BLaER1 treated with 17β-estradiol and CSF1 and Interleukin-3, amounts not matched to agents 10 nM and 100 nM (cell line): ENCODE measurements around the gene ARF3.
A peak's percentile ranks its signal among the peaks of the same experiment; 100 is the strongest.

Experiments
- H3K27ac ChIP-seq, 11 experiments: shearing (Covaris generic); formaldehyde crosslinking; 2 replicates each; pipeline ENCODE4 v1.8.1; 2022
- H3K27me3 ChIP-seq, 11 experiments: shearing (Covaris generic); formaldehyde crosslinking; 2 replicates each; pipeline ENCODE4 v1.8.1; 2022
- H3K36me3 ChIP-seq, 11 experiments: shearing (Covaris generic); formaldehyde crosslinking; 2 replicates each; pipeline ENCODE4 v1.8.1; 2022
- H3K4me1 ChIP-seq, 10 experiments: shearing (Covaris generic); formaldehyde crosslinking; 2 replicates each; pipeline ENCODE4 v1.8.1; 2022
- H3K4me2 ChIP-seq, 11 experiments: shearing (Covaris generic); formaldehyde crosslinking; 2 replicates each; pipeline ENCODE4 v1.8.1; 2022
- H3K4me3 ChIP-seq, 10 experiments: shearing (Covaris generic); formaldehyde crosslinking; 2 replicates each; pipeline ENCODE4 v1.8.1; 2022
- H3K9ac ChIP-seq, 11 experiments: shearing (Covaris generic); formaldehyde crosslinking; 2 replicates each; pipeline ENCODE4 v1.8.1; 2022
- H3K9me3 ChIP-seq, 11 experiments: shearing (Covaris generic); formaldehyde crosslinking; replicated peaks in 1 of 11; 2 replicates each; pipeline ENCODE4 v1.8.1; 2022
- H4K20me1 ChIP-seq, 11 experiments: shearing (Covaris generic); formaldehyde crosslinking; 2 replicates each; pipeline ENCODE4 v1.8.1; 2022
- Cebpa-rat ChIP-seq, 11 experiments: shearing (Covaris generic); IDR thresholded peaks; 2 replicates each; pipeline ENCODE4 v1.8.1; 2022

The ARF3 gene

GRCh38 chr12:48934312-48934706, 23.0 kb downstream of the ARF3 start:
- H3K4me3 ChIP-seq: peak overlapping the region in 2 of 10 experiments; percentile 11 to 41; a peak in 3 of 20 replicates
- no peak for TF ChIP-seq Cebpa-rat (IDR thresholded peaks at IDR 0.05)
- peaks cover 71 to 97% (median 92%) of the 10 kb centered on the region in 11 experiments for H3K36me3 ChIP-seq
- H3K27me3 ChIP-seq: no peaks in the 10 kb centered on the region
- H3K27ac ChIP-seq: peak overlapping the region in 6 of 11 experiments; percentile 16 to 60 (median 24); a peak in 7 of 22 replicates
- H3K4me1 ChIP-seq: peaks cover 9 to 42% (median 33%) of the 10 kb centered on the region in 10 experiments; a peak in 19 of 20 replicates
- no peaks in the 10 kb centered on the region for H3K9me3 ChIP-seq
- H3K4me2 ChIP-seq: peak overlapping the region in 9 of 11 experiments; percentile 6 to 94 (median 86); a peak in 17 of 22 replicates
- H4K20me1 ChIP-seq: peaks cover 20 to 87% (median 65%) of the 10 kb centered on the region in 11 experiments; a peak in 21 of 22 replicates
- peak overlapping the region in 7 of 11 experiments; percentile 13 to 59 (median 47); a peak in 13 of 22 replicates for H3K9ac ChIP-seq

- Histone ChIP-seq H3K4me2 (peak overlapping the region in 9 of 11 experiments; percentile 6 to 94 (median 86); a peak in 17 of 22 replicates), H3K27me3 (no peaks in the 10 kb centered on the region), H3K4me3 (peak overlapping the region in 2 of 10 experiments; percentile 11 to 41; a peak in 3 of 20 replicates), H3K36me3 (peaks cover 65 to 97% (median 91%) of the 10 kb centered on the region in 11 experiments), H3K9me3 (no peaks in the 10 kb centered on the region), H3K4me1 (peaks cover 3 to 42% (median 31%) of the 10 kb centered on the region in 10 experiments; a peak in 18 of 20 replicates), H3K9ac (peak overlapping the region in 7 of 11 experiments; percentile 13 to 59 (median 47); a peak in 13 of 22 replicates), H3K27ac (peak overlapping the region in 6 of 11 experiments; percentile 16 to 60 (median 24); a peak in 7 of 22 replicates), H4K20me1 (peaks cover 20 to 86% (median 63%) of the 10 kb centered on the region in 11 experiments; a peak in 21 of 22 replicates)
- no peak for TF ChIP-seq Cebpa-rat (IDR thresholded peaks at IDR 0.05)
These were observed 23.5 kb downstream of the ARF3 start for GRCh38 chr12:48933664-48934311.

- Histone ChIP-seq H3K4me1 (peaks cover 0 to 42% (median 29%) of the 10 kb centered on the region in 10 experiments; a peak in 16 of 20 replicates), H3K27me3 (no peaks in the 10 kb centered on the region), H3K36me3 (peaks cover 63 to 98% (median 92%) of the 10 kb centered on the region in 11 experiments), H3K4me2 (peak overlapping the region in 4 of 11 experiments; percentile 81 to 94 (median 90); a peak in 6 of 22 replicates), H3K27ac (no peak overlapping the region), H3K4me3 (no peak overlapping the region), H3K9ac (no peak overlapping the region), H3K9me3 (no peaks in the 10 kb centered on the region), H4K20me1 (peaks cover 20 to 84% (median 60%) of the 10 kb centered on the region in 11 experiments; a peak in 21 of 22 replicates)
- TF ChIP-seq Cebpa-rat (IDR thresholded peaks at IDR 0.05): no peak
These were observed 24.4 kb downstream of the ARF3 start for GRCh38 chr12:48932878-48933277.

- H3K4me3 ChIP-seq: no peak overlapping the region
- H3K4me2 ChIP-seq: no peak overlapping the region
- H3K27me3 ChIP-seq: no peaks in the 10 kb centered on the region
- no peaks in the 10 kb centered on the region for H3K9me3 ChIP-seq
- H3K27ac ChIP-seq: no peak overlapping the region
- peaks cover 46 to 90% (median 85%) of the 10 kb centered on the region in 11 experiments for H3K36me3 ChIP-seq
- H4K20me1 ChIP-seq: peaks cover 6 to 84% (median 37%) of the 10 kb centered on the region in 11 experiments; a peak in 17 of 22 replicates
- peaks cover 5 to 45% (median 32%) of the 10 kb centered on the region in 10 experiments; a peak in 19 of 20 replicates for H3K4me1 ChIP-seq
- H3K9ac ChIP-seq: no peak overlapping the region
- TF ChIP-seq Cebpa-rat (IDR thresholded peaks at IDR 0.05): no peak
These were observed 26.8 kb downstream of the ARF3 start for GRCh38 chr12:48930475-48930874.

- H3K27me3 ChIP-seq: no peaks in the 10 kb centered on the region
- no peak for TF ChIP-seq Cebpa-rat (IDR thresholded peaks at IDR 0.05)
- H4K20me1 ChIP-seq: peaks cover 6 to 79% (median 28%) of the 10 kb centered on the region in 11 experiments; a peak in 16 of 22 replicates
- peaks cover 38 to 81% (median 76%) of the 10 kb centered on the region in 11 experiments for H3K36me3 ChIP-seq
- H3K4me3 ChIP-seq: no peak overlapping the region
- H3K9me3 ChIP-seq: no peaks in the 10 kb centered on the region
- H3K4me2 ChIP-seq: no peak overlapping the region
- H3K9ac ChIP-seq: no peak overlapping the region
- H3K4me1 ChIP-seq: peaks cover 8 to 38% (median 24%) of the 10 kb centered on the region in 10 experiments
- H3K27ac ChIP-seq: no peak overlapping the region
These were observed 27.7 kb downstream of the ARF3 start for GRCh38 chr12:48929551-48929950.

- Histone ChIP-seq H3K9ac (no peak overlapping the region), H3K36me3 (peaks cover 42 to 76% (median 70%) of the 10 kb centered on the region in 11 experiments), H3K27ac (no peak overlapping the region), H3K9me3 (no peaks in the 10 kb centered on the region), H3K4me3 (no peak overlapping the region), H3K4me1 (peaks cover 15 to 27% (median 20%) of the 10 kb centered on the region in 10 experiments), H3K4me2 (no peak overlapping the region), H4K20me1 (peaks cover 0 to 66% (median 8%) of the 10 kb centered on the region in 11 experiments; a peak in 10 of 22 replicates), H3K27me3 (no peaks in the 10 kb centered on the region)
- no peak for TF ChIP-seq Cebpa-rat (IDR thresholded peaks at IDR 0.05)
These were observed 30.0 kb downstream of the ARF3 start for GRCh38 chr12:48927261-48927660.

GRCh38 chr12:48925304-48926011, 31.8 kb downstream of the ARF3 start, which contains the start of gene FKBP11:
Gene FKBP11, minus strand, starts transcription at chr12:48925492. Its CDS starts 64 bp downstream, at chr12:48925428.
- peaks cover 0 to 53% (median 7%) of the 10 kb centered on the region in 11 experiments; a peak in 10 of 22 replicates for H4K20me1 ChIP-seq
- peak within 1 kb of the TSS; percentile 17 to 88 (median 81); a peak in 21 of 22 replicates for H3K27ac ChIP-seq
- peak within 1 kb of the TSS; percentile 81 to 92 (median 86) for H3K9ac ChIP-seq
- peaks cover 34 to 78% (median 70%) of the 10 kb centered on the region in 11 experiments for H3K36me3 ChIP-seq
- H3K27me3 ChIP-seq: no peaks in the 10 kb centered on the region
- H3K4me1 ChIP-seq: peaks cover 15 to 27% (median 20%) of the 10 kb centered on the region in 10 experiments
- peak within 1 kb of the TSS; percentile 79 to 94 (median 87) for H3K4me2 ChIP-seq
- H3K4me3 ChIP-seq: peak within 1 kb of the TSS; percentile 82 to 96 (median 90)
- no peaks in the 10 kb centered on the region for H3K9me3 ChIP-seq
- TF ChIP-seq Cebpa-rat (IDR thresholded peaks at IDR 0.05): no peak

- H3K4me1 ChIP-seq: peaks cover 15 to 27% (median 20%) of the 10 kb centered on the region in 10 experiments
- H3K4me3 ChIP-seq: peak overlapping the region; percentile 82 to 96 (median 90)
- no peaks in the 10 kb centered on the region for H3K9me3 ChIP-seq
- H3K27ac ChIP-seq: peak overlapping the region; percentile 17 to 88 (median 81); a peak in 21 of 22 replicates
- peaks cover 0 to 52% (median 4%) of the 10 kb centered on the region in 11 experiments; a peak in 10 of 22 replicates for H4K20me1 ChIP-seq
- H3K4me2 ChIP-seq: peak overlapping the region; percentile 79 to 94 (median 87)
- no peak for TF ChIP-seq Cebpa-rat (IDR thresholded peaks at IDR 0.05)
- peak overlapping the region; percentile 81 to 92 (median 86) for H3K9ac ChIP-seq
- H3K27me3 ChIP-seq: no peaks in the 10 kb centered on the region
- H3K36me3 ChIP-seq: peaks cover 32 to 72% (median 63%) of the 10 kb centered on the region in 11 experiments
These were observed 32.5 kb downstream of the ARF3 start for GRCh38 chr12:48924617-48925303.
